ENCODE measurements around the gene CXCL11. TPM values are rescaled to one million over a fixed set of nuclear protein-coding genes. Genes with fewer than 3 reads are reported as not detected.

CXCL11 gene
- total RNA-seq, 1 experiment from 2014 or later = not detected

- no peak overlapping the region for H3K27ac Mint-ChIP-seq
Measured at GRCh38 chr4:76058888-76059426, 23.1 kb upstream of the CXCL11 start.

More at GRCh38 chr4:76058888-76059426, 23.1 kb upstream of the CXCL11 start:
- WGBS (ENCODE audit: extremely low coverage, insufficient read length, low lambda C conversion rate) = 100% methylated on average over 1 of the region's 3 CpGs
- no peaks in the 10 kb centered on the region for H3K9me3 ChIP-seq (ENCODE audit: control insufficient read depth, low read depth, low read length)
- H3K14ac ChIP-seq (ENCODE audit: insufficient read depth, low read length) = no peak overlapping the region
- no peak overlapping the region for H4K5ac ChIP-seq (ENCODE audit: insufficient read length, low read depth, low read length)
- no peak overlapping the region for H3T11ph ChIP-seq (ENCODE audit: low read length)
- no peaks in the 10 kb centered on the region for H3K23me2 ChIP-seq (ENCODE audit: insufficient read length, low read depth, low read length, poor library complexity, severe bottlenecking)
- no peak overlapping the region for H2BK120ac ChIP-seq (ENCODE audit: low read depth, low read length, poor library complexity, severe bottlenecking)
- no peak overlapping the region for H3K27ac ChIP-seq (ENCODE audit: insufficient read length, low read depth, low read length)
- no peak overlapping the region for H2AFZ ChIP-seq (ENCODE audit: low read length)
- H3K4me1 ChIP-seq (ENCODE audit: insufficient read depth, low read length) = peaks cover 7% of the 10 kb centered on the region
- H4K8ac ChIP-seq (replicated peaks; ENCODE audit: insufficient read length, low read depth, low read length) = no peak overlapping the region
- H2BK20ac ChIP-seq (ENCODE audit: low read depth, low read length, poor library complexity, severe bottlenecking) = no peak overlapping the region
- Mint-ChIP-seq H3K27me3 (ENCODE audit: low read depth) (no peaks in the 10 kb centered on the region), H3K9me3 (no peaks in the 10 kb centered on the region), H3K4me3 (no peak overlapping the region), H3K36me3 (ENCODE audit: insufficient read depth in 1 of 3, low read depth in 3 of 3) (no peaks in the 10 kb centered on the region), H3K4me1 (peaks cover 31 to 37% of the 10 kb centered on the region in 2 experiments)
- H2BK12ac ChIP-seq (ENCODE audit: insufficient read length, low read depth, low read length) = no peak overlapping the region
- H2BK15ac ChIP-seq (ENCODE audit: low read depth, low read length) = no peak overlapping the region
- H3K4ac ChIP-seq (ENCODE audit: low read depth, low read length) = no peak overlapping the region
- H3K27me3 ChIP-seq (ENCODE audit: insufficient read depth, low read length) = no peaks in the 10 kb centered on the region
- H3K4me2 ChIP-seq (ENCODE audit: insufficient read depth, insufficient read length, low read length) = no peak overlapping the region
- no peak for TF ChIP-seq CTCF (conservative IDR thresholded peaks at IDR 0.05)
- H3K9ac ChIP-seq (ENCODE audit: extremely low read depth, insufficient read length, low read length) = no peak overlapping the region
- H2BK5ac ChIP-seq (ENCODE audit: insufficient read length, low read length) = no peak overlapping the region
- no peak overlapping the region for H3K56ac ChIP-seq (ENCODE audit: insufficient read length, low read depth, low read length)
- no peak overlapping the region for H2AK5ac ChIP-seq (ENCODE audit: insufficient read length, low read length)
- no peaks in the 10 kb centered on the region for H3K79me2 ChIP-seq (ENCODE audit: insufficient read depth, low read length)
- no peak overlapping the region for H3K23ac ChIP-seq (ENCODE audit: insufficient read length, low read depth, low read length)
- no peak overlapping the region for H4K91ac ChIP-seq (ENCODE audit: insufficient read length, low read depth, low read length)
- no peaks in the 10 kb centered on the region for H3K79me1 ChIP-seq (ENCODE audit: insufficient read depth, low read depth, low read length, poor library complexity, severe bottlenecking)
- H3K18ac ChIP-seq (ENCODE audit: insufficient read length, low read depth, low read length) = no peak overlapping the region
- H4K20me1 ChIP-seq (ENCODE audit: control insufficient read depth, insufficient read depth, insufficient read length) = no peaks in the 10 kb centered on the region
- no peak for DNase-seq
